HAP-1 (cell line): ENCODE data around the gene RFX8.
"Not testable (repeated sequence)": the region's sequence is repeated elsewhere in the genome, so short reads cannot be mapped to it uniquely, and the experiment has no call there.

Source experiments
- DNase-seq, 2 experiments: peaks; one replicate each; pipeline ENCODE4 v3.0.0-alpha.2; 2016 to 2020; ENCODE audit warnings: low spot score in 2 of 2
- H3K27me3 ChIP-seq: fragments of 250-450 bp; sonication (Bioruptor Pico); 2 replicates; pipeline ENCODE4 v1.5.1; 2020; ENCODE audit warnings: low read depth, mild to moderate bottlenecking, moderate library complexity
- H3K36me3 ChIP-seq: fragments of 250-450 bp; sonication (Bioruptor Pico); replicated peaks from 2 replicates; pipeline ENCODE4 v1.5.1; 2020; ENCODE audit warnings: mild to moderate bottlenecking
- H3K4me1 ChIP-seq: fragments of 250-450 bp; sonication (Bioruptor Pico); 2 replicates; pipeline ENCODE4 v1.5.1; 2020; ENCODE audit warnings: mild to moderate bottlenecking
- H3K4me3 ChIP-seq: fragments of 250-450 bp; sonication (Bioruptor Pico); 2 replicates; pipeline ENCODE4 v1.5.1; 2020; ENCODE audit warnings: mild to moderate bottlenecking, moderate library complexity
- H3K9me3 ChIP-seq: fragments of 250-450 bp; sonication (Bioruptor Pico); 2 replicates; pipeline ENCODE4 v1.5.1; 2020; ENCODE audit warnings: mild to moderate bottlenecking, moderate library complexity
- in situ Hi-C: fragments of 300-500 bp; cut with MboI; formaldehyde crosslinking; loops from 3 replicates; pipeline ENCODE4 v1.14.3; 2020; ENCODE audit warnings: low sequenced_read_pairs, inconsistent platforms, mixed read lengths

RFX8 gene

DNA sequence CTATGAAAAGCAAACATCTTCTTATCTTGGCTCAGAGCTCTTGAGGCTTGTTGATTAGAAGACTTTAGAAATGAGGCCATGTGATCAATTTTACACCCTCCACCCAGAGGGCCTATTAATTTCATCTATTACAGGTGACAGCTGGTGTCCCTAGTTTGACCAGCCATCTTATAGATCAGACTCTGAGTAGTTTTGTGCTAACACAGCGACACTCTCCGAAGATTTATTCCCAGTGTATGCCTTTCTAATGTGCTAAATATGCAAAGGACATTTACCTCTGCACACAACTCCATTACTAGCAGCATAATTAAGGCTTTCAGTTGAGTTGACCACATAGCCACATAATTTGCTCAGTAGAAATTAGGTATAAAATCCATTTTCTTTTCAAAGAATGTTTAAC, 2.6 kb upstream of the RFX8 start:
- no peak for DNase-seq
- Histone ChIP-seq H3K4me1 (peaks cover 18% of the 10 kb centered on the region), H3K27me3 (no peaks in the 10 kb centered on the region), H3K4me3 (no peak overlapping the region), H3K36me3 (no peaks in the 10 kb centered on the region), H3K9me3 (no peaks in the 10 kb centered on the region)
- in situ Hi-C loops, result no loop called here

DNA sequence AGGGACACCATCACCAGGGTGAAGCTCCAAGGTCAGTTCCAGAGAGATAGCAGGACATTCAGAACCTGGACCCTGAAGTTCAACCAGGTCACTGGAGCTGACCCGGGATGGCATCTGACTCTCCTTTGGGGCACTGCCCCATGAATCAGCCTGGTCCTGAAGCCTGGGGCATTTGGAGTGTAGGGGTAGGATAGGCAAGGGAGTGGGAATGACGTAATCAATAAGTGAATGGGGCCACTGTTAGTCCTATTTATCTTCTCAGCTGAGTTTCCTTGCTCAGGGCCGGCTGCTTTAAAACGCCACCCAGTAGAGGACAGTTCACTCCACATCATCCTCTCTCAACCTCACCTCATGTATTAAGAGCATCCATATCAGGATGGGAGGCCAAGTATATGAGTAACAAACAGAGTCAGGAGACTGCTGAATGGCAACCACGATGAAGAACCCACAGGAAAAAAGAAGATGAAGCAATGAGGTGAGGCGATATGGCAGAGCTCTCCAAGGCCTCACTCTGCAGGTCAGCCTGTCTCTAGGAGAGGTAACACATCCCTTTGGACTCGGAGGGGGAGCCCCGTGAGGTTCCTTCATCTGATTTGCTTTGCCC, 1.8 kb upstream of the RFX8 start:
- DNase-seq, result no peak
- peaks cover 18% of the 10 kb centered on the region for H3K4me1 ChIP-seq
- no peaks in the 10 kb centered on the region for H3K9me3 ChIP-seq
- no peak overlapping the region for H3K4me3 ChIP-seq
- H3K36me3 ChIP-seq, result no peaks in the 10 kb centered on the region
- no peaks in the 10 kb centered on the region for H3K27me3 ChIP-seq
- in situ Hi-C loops, result no loop called here

DNA sequence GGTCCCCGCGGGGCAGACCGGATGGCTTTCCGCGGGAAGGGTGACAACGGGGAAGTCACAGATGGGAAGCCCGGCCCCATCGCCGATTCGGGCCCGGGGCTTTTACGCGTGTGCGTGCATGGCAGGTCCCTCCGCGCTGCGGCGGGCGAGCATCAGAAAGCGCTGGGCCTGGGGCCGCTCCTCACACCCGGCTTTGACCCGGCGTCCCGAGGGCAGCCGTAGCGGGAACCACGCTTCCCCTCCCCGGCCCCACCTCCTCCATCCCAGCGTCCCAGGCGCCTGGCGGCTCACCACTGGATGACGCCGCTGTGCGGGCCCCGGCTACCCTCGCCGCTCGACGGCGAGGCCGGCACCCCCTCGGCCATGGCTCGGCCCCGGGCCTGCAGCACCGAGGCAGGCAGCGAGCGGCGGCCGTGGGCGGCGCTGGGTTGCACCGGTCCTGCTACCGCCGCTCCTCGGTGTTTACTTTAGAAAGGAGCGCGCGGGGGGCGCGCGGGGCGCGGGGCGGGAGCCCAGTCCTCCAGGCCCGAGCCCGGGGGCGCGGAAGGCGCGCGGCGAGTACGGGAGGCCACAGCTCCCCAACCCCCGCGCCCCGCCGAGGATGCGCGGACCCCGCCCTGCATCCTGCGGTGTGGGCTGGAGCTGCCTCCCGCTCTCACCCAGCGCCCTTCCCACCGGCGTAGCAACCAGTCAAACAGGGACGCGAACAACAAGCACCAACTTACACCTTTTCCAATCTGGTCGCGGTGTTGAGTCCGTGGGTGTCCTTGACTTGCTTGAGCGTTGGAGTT, 806 bp downstream of the RFX8 start:
- in situ Hi-C loops, result no loop called here
- H3K27me3 ChIP-seq, result no peaks in the 10 kb centered on the region
- peaks cover 17% of the 10 kb centered on the region for H3K4me1 ChIP-seq
- DNase-seq, result peak; percentile 3 to 62
- H3K36me3 ChIP-seq, result no peaks in the 10 kb centered on the region
- H3K9me3 ChIP-seq, result no peaks in the 10 kb centered on the region
- peak overlapping the region; percentile 22 for H3K4me3 ChIP-seq

DNA sequence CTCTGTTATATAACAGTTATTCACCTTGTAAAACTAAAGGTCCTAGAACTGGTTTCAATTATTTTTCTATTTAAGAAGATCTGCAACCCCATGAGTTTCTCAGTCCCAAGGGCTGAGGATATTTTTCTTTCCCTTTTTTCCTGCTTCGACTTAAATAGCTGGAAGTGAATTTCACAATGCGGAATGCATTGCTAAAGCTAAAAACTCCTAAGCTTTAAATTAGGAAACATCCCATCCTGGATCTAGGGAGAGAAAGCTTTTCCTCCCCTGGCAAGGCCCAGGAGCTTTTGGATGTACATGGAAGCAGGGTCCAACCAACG, 1.4 kb downstream of the RFX8 start:
- no peak for DNase-seq
- Histone ChIP-seq H3K36me3 (no peaks in the 10 kb centered on the region), H3K4me1 (peaks cover 11% of the 10 kb centered on the region), H3K9me3 (no peaks in the 10 kb centered on the region), H3K4me3 (peak overlapping the region; percentile 22), H3K27me3 (no peaks in the 10 kb centered on the region)
- in situ Hi-C loops, result no loop called here

DNA sequence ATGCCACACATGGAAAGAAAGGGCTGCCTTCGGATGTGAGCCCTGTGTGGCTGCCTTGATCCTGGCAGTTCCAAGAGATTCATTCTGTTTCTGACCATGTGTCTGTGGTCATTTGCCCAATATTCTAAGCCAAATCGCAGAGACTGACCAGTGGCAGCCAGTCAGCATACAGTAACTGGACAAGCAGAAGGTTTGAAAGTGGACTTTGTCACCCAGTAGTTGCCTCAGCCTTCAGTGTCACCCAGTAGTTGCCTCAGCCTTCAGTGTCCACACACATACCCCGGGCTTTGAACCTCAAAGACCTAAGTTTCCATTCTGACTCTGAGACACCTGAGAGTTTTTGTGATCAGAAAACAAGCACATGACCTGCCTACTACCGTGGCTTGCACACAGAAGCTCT, 5.0 kb downstream of the RFX8 start:
- no peak for DNase-seq
- Histone ChIP-seq H3K27me3 (no peaks in the 10 kb centered on the region), H3K4me3 (no peak overlapping the region), H3K4me1 (peaks cover 6% of the 10 kb centered on the region), H3K9me3 (no peaks in the 10 kb centered on the region), H3K36me3 (no peaks in the 10 kb centered on the region)
- in situ Hi-C loops, result no loop called here

DNA sequence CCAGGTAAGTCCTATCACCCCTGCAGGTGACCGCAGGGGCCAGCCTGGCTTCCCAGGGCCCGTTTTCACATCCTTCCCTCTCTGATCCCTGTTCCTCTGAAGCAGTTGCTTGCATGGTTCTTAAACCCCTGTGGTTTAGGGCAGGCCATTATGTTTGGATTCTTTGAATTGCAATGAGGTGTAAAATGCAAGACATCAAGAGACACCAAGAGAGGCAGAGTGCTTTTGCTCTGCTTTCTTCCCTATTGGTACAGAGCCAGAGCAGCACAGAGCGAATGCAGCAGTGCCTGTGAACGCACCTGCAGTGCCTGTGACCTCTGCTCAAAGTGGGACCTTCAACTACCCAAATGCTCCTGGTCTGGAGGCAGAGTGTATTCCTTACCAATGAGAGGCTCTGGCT, 7.6 kb downstream of the RFX8 start:
- 0 out of 2 replicates have a peak, but pooled peaks cover 3% of the 10 kb centered on the region for H3K27me3 ChIP-seq
- in situ Hi-C loops, result no loop called here
- H3K36me3 ChIP-seq, result no peaks in the 10 kb centered on the region
- H3K4me3 ChIP-seq, result no peak overlapping the region
- H3K9me3 ChIP-seq, result no peaks in the 10 kb centered on the region
- DNase-seq, result no peak
- H3K4me1 ChIP-seq, result no peaks in the 10 kb centered on the region

DNA sequence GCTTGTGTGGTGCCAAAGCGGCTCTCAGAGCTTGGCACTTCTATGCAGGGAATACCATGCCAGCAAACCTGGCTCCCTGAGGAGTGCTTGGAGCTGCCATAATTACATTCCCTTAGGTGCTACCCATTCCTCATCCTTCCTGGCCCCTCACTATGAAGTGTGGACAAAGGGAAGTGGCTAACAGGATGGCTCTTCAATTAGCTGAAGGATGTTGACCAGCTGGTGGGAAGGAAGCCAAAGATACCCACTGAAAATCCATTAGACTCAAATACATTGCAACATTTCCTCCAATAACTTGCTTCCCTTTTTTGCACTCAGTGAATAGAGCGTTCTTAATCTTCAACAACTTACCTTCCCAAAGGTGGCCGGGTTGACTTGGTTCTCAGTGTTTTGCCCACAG, 8.5 kb downstream of the RFX8 start:
- Histone ChIP-seq H3K4me3 (no peak overlapping the region), H3K9me3 (no peaks in the 10 kb centered on the region), H3K4me1 (no peaks in the 10 kb centered on the region), H3K36me3 (no peaks in the 10 kb centered on the region), H3K27me3 (peaks cover 3% of the 10 kb centered on the region; the same call in 1 of the 2 replicates)
- in situ Hi-C loops, result no loop called here
- no peak for DNase-seq

DNA sequence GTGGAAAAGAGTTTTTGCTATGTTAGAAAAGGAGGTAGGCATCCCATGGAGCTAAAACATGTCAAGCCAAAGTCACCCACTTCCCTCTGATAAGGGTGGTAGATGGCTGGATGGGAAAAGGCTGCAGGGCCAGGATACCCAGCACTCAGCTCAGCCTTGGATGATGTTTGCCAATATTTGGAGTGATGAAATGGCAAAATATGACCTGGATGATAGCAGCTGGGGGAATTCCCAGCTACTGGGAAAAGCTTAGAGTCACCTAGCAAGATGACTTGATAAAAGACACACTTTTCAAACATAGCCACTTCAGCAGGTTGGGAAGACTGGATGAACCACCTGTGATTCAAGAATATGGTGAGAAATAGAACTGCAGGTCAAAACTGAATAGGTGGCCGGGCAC, 10.1 kb downstream of the RFX8 start:
- H3K4me1 ChIP-seq, result no peaks in the 10 kb centered on the region
- no peaks in the 10 kb centered on the region for H3K9me3 ChIP-seq
- H3K36me3 ChIP-seq, result no peaks in the 10 kb centered on the region
- in situ Hi-C loops, result no loop called here
- DNase-seq, result no peak
- peaks cover 3% of the 10 kb centered on the region; the same call in 1 of the 2 replicates for H3K27me3 ChIP-seq
- no peak overlapping the region for H3K4me3 ChIP-seq

DNA sequence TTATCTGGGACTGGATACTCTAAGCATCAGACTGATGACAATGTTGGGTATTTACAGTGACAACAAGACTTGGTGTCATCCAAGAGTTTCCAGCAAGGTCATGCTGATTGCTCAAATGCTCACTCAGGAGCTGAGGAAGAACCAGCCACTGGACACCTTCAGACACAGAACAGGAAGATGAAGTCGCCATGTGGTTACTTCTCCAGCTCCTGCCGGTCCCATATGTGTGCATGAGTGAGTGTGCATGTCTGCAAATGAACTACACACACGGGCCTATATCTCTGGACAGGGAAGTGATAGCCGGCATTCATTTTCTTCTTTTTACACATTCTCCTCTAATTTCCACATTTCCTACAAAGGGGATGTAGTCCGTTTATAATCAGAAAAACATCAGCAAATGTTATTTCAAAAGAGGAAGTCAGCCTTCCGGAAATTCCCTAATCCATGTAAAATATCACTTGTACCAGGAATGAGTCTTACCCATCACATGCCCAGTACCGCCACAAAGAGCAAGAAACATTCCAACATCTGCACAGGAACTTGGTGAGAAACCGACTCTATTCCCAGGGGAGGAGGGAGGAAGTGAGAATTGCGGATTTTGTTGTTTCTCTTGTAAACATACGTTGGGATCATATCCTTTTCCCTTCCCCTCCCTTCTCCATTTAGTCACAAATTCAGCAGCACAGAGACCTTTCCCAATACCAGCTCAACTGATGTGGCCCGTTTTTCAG, 10.8 kb downstream of the RFX8 start:
- peaks cover 3% of the 10 kb centered on the region; the same call in 1 of the 2 replicates for H3K27me3 ChIP-seq
- H3K36me3 ChIP-seq, result no peaks in the 10 kb centered on the region
- no peaks in the 10 kb centered on the region for H3K9me3 ChIP-seq
- no peak for DNase-seq
- H3K4me1 ChIP-seq, result no peaks in the 10 kb centered on the region
- in situ Hi-C loops, result no loop called here
- no peak overlapping the region for H3K4me3 ChIP-seq

DNA sequence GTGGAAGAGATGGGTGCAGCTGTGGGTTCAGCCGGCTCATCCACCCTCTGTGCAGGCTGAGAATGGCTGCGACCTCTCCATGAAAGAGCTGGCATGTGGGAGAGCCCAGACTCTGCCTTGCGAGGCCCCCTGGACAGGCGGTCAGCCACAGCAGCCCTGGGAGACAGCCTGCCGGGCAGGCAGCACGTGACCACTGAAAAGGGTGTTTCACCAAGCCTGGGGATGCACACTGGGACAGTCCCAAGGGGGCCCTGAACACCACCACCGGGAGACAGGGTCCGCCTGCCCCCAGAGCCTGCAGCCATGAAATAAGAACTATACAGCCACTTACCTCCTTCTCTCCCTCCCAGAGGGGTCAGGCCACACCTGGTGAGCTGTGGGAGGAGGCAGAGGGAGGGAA, 11.5 kb downstream of the RFX8 start:
- no peaks in the 10 kb centered on the region for H3K9me3 ChIP-seq
- no peaks in the 10 kb centered on the region for H3K36me3 ChIP-seq
- in situ Hi-C loops, result no loop called here
- no peak for DNase-seq
- no peak overlapping the region for H3K4me3 ChIP-seq
- H3K27me3 ChIP-seq, result peaks cover 3% of the 10 kb centered on the region; the same call in 1 of the 2 replicates
- no peaks in the 10 kb centered on the region for H3K4me1 ChIP-seq

DNA sequence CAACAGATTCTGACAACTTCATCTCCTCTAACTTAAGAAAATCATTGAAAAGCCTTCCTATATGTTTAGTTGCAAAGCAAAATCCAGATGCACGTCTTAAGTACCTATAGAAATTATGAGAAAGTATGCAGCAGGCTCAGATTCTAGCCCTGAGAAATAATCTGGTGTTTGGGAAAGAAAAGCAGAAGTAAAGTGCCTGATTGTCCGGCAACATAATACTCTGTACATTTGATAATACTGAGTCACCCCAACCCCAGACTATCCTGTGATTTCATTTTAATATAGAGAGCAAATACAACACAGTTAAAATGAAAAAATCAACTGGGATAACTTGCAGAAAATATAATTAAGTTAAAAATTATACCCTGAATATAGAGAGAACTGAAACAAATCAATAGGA, 13.5 kb downstream of the RFX8 start:
- no peak overlapping the region for H3K4me3 ChIP-seq
- in situ Hi-C loops, result no loop called here
- no peaks in the 10 kb centered on the region for H3K9me3 ChIP-seq
- no peaks in the 10 kb centered on the region for H3K36me3 ChIP-seq
- no peak for DNase-seq
- H3K27me3 ChIP-seq, result peaks cover 5% of the 10 kb centered on the region; the same call in 1 of the 2 replicates
- no peaks in the 10 kb centered on the region for H3K4me1 ChIP-seq

DNA sequence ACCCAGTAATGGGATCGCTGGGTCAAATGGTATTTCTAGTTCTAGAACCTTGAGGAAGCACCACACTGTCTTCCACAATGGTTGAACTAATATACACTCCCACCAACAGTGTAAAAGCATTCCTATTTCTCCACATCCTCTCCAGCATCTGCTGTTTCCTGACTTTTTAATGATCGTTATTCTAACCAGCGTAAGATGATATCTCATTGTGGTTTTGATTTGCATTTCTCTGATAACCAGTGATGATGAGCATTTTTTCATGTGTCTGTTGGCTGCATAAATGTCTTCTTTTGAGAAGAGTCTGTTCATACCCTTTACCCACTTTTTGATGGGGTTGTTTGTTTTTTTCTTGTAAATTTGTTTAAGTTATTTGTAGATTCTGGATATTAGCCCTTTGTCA, 20.5 kb downstream of the RFX8 start:
- DNase-seq, in situ Hi-C loops, H3K27me3 ChIP-seq, H3K36me3 ChIP-seq, H3K9me3 ChIP-seq, H3K4me3 ChIP-seq, H3K4me1 ChIP-seq: not testable (repeated sequence)

DNA sequence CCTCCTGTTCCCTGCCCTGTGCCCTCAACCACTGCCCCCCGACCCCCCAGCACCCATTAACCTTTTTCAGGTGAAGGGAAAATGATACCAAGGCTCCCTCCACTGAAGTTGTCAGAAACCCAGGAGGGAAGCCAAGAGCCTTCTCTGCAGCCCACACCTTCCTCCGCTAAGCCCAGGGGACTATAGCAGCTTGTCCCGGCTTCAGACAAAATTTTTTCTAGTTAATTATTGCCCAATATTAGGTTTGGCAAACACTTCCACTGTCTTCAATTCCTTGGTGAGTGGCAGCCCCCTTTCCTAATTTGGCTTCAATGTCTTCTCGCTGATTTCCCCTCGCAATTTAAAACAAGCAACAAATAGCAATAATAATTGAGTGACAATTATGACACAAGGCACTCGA, 23.9 kb downstream of the RFX8 start:
- in situ Hi-C loops, result no loop called here
- H3K36me3 ChIP-seq, result no peaks in the 10 kb centered on the region

DNA sequence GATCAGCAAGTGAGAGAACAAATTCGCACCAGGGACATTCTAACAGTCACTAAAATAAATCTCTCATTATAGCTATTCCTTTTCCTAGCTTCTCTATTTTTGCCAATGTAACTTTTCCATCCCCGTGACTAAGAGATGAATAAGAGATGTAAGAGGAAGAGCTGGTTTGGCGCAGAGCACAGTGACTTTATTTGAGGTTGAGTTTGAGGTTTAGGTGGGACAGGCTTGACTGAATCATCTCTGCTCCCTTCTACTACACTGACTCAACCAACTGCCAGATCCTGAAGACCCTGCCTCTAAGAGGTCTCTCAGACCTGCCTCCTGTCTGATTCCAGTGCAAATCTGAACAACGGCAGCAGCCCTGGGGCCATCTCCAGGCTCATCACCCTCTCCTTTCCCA, 28.0 kb downstream of the RFX8 start:
- Histone ChIP-seq H3K27me3 (no peaks in the 10 kb centered on the region), H3K4me1 (no peaks in the 10 kb centered on the region), H3K4me3 (no peak overlapping the region), H3K9me3 (no peaks in the 10 kb centered on the region), H3K36me3 (no peaks in the 10 kb centered on the region)
- in situ Hi-C loops, result no loop called here
- DNase-seq, result no peak

More for the DNA sequence above, 23.9 kb downstream of the RFX8 start:
- Histone ChIP-seq H3K9me3 (no peaks in the 10 kb centered on the region), H3K27me3 (no peaks in the 10 kb centered on the region; the same call in 1 of the 2 replicates), H3K4me1 (no peaks in the 10 kb centered on the region), H3K4me3 (no peak overlapping the region)
- DNase-seq, result no peak
